Measurements from ENCODE around the gene GIMAP2.

GIMAP2 gene

GRCh38 chr7:150715738-150716137, 30.2 kb downstream of the GIMAP2 start:
- Histone ChIP-seq H3K79me2 (ENCODE audit: insufficient read depth, low read length) (no peaks in the 10 kb centered on the region), H2AFZ (ENCODE audit: low read length) (no peak overlapping the region), H3F3A (ENCODE audit: insufficient read depth, low read length) (no peaks in the 10 kb centered on the region), H3K4me2 (ENCODE audit: low read length) (no peak overlapping the region), H3K27ac (ENCODE audit: low read depth, low read length, poor library complexity, severe bottlenecking) (no peak overlapping the region), H3K27me3 (ENCODE audit: insufficient read depth, low read length) (peaks cover 8% of the 10 kb centered on the region; the same call in 1 of the 2 replicates), H3K4me1 (ENCODE audit: insufficient read depth, low read length, severe bottlenecking) (no peaks in the 10 kb centered on the region), H3K4me3 (ENCODE audit: low read depth, low read length, poor library complexity, severe bottlenecking) (no peak overlapping the region), H3K36me3 (ENCODE audit: insufficient read depth, low read length) (no peaks in the 10 kb centered on the region), H3K9me2 (ENCODE audit: low read depth, low read length) (no peaks in the 10 kb centered on the region), H3K9me3 (ENCODE audit: low read length) (no peaks in the 10 kb centered on the region), H3K9ac (ENCODE audit: low read length) (no peak overlapping the region), H4K20me1 (ENCODE audit: insufficient read depth, low read length) (no peaks in the 10 kb centered on the region)
- TF ChIP-seq CTCF (IDR thresholded peaks at IDR 0.05; ENCODE audit: low read length) (no peak), EZH2 (IDR thresholded peaks at IDR 0.05; ENCODE audit: borderline replicate concordance, low read length) (no peak)

GRCh38 chr7:150716368-150716767, 30.9 kb downstream of the GIMAP2 start, which contains the start of gene GIMAP1:
TSS of gene GIMAP1 (plus strand) at chr7:150716613. CDS start at chr7:150719048, 2,435 bp downstream.
- H3K4me1 ChIP-seq (ENCODE audit: insufficient read depth, low read length, severe bottlenecking): no peaks in the 10 kb centered on the region
- no peaks in the 10 kb centered on the region for H3K79me2 ChIP-seq (ENCODE audit: insufficient read depth, low read length)
- no peak within 1 kb of the TSS for H3K4me3 ChIP-seq (ENCODE audit: low read depth, low read length, poor library complexity, severe bottlenecking)
- H3K9me2 ChIP-seq (ENCODE audit: low read depth, low read length): no peaks in the 10 kb centered on the region
- no peaks in the 10 kb centered on the region for H3K36me3 ChIP-seq (ENCODE audit: insufficient read depth, low read length)
- no peak within 1 kb of the TSS for H2AFZ ChIP-seq (ENCODE audit: low read length)
- H3K27ac ChIP-seq (ENCODE audit: low read depth, low read length, poor library complexity, severe bottlenecking): no peak within 1 kb of the TSS
- H3K27me3 ChIP-seq (ENCODE audit: insufficient read depth, low read length): peaks cover 8% of the 10 kb centered on the region; the same call in 1 of the 2 replicates
- H3K4me2 ChIP-seq (ENCODE audit: low read length): no peak within 1 kb of the TSS
- H3F3A ChIP-seq (ENCODE audit: insufficient read depth, low read length): no peaks in the 10 kb centered on the region
- TF ChIP-seq EZH2 (IDR thresholded peaks at IDR 0.05; ENCODE audit: borderline replicate concordance, low read length): no peak
- TF ChIP-seq CTCF (IDR thresholded peaks at IDR 0.05; ENCODE audit: low read length): no peak
- no peak within 1 kb of the TSS for H3K9ac ChIP-seq (ENCODE audit: low read length)
- H3K9me3 ChIP-seq (ENCODE audit: low read length): no peaks in the 10 kb centered on the region
- no peaks in the 10 kb centered on the region for H4K20me1 ChIP-seq (ENCODE audit: insufficient read depth, low read length)

GRCh38 chr7:150716939-150717338, 31.4 kb downstream of the GIMAP2 start:
- Histone ChIP-seq H4K20me1 (ENCODE audit: insufficient read depth, low read length) (no peaks in the 10 kb centered on the region), H3F3A (ENCODE audit: insufficient read depth, low read length) (no peaks in the 10 kb centered on the region), H3K27ac (ENCODE audit: low read depth, low read length, poor library complexity, severe bottlenecking) (no peak overlapping the region), H3K4me1 (ENCODE audit: insufficient read depth, low read length, severe bottlenecking) (no peaks in the 10 kb centered on the region), H3K4me2 (ENCODE audit: low read length) (no peak overlapping the region), H2AFZ (ENCODE audit: low read length) (no peak overlapping the region), H3K9me2 (ENCODE audit: low read depth, low read length) (no peaks in the 10 kb centered on the region), H3K9ac (ENCODE audit: low read length) (no peak overlapping the region), H3K4me3 (ENCODE audit: low read depth, low read length, poor library complexity, severe bottlenecking) (no peak overlapping the region), H3K27me3 (ENCODE audit: insufficient read depth, low read length) (peaks cover 8% of the 10 kb centered on the region; the same call in 1 of the 2 replicates), H3K79me2 (ENCODE audit: insufficient read depth, low read length) (no peaks in the 10 kb centered on the region), H3K36me3 (ENCODE audit: insufficient read depth, low read length) (no peaks in the 10 kb centered on the region), H3K9me3 (ENCODE audit: low read length) (no peaks in the 10 kb centered on the region)
- TF ChIP-seq CTCF (IDR thresholded peaks at IDR 0.05; ENCODE audit: low read length): no peak

Data from OCI-LY1 (cell line).